GM23338 (cell line): ENCODE data around the gene CACUL1.

Source experiments
- TF ChIP-seq, protein P1 (sequence below), 2 experiments: fragments of 200-600 bp in 1 of 2; sonication (generic) in 1 of 2; conservative IDR thresholded peaks; 2 replicates each; pipeline versions ENCODE4 v1.5.1 to v1.6.1; 2016 to 2017; ENCODE audit warnings: antibody characterized with exemption in 2 of 2, low read depth in 2 of 2, mild to moderate bottlenecking in 2 of 2, moderate library complexity in 1 of 2
- TF ChIP-seq, protein P2 (sequence below): IDR thresholded peaks from 2 replicates; pipeline ENCODE4 v1.6.1; 2016; ENCODE audit warnings: antibody characterized with exemption

DNA sequence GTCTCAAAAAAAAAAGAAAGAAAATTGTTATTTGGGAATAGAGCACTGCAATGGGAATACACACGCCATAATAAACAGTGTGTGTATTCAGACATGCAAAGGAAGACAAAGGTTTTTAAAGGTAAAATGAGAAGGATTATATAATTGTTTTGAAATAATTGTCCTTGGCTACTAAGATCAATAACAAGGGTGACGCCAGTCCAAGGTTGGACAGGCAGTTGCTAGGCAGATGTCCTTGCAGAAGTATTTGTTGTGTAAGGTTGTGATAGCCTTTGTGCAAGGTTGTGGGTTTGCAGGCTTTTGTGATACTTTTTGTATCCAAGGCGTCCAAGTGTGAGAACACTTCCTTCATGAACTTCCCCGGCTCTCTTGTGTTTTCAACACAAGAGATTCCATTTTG, 87.0 kb downstream of the CACUL1 start:
- TF ChIP-seq, protein P1, sequence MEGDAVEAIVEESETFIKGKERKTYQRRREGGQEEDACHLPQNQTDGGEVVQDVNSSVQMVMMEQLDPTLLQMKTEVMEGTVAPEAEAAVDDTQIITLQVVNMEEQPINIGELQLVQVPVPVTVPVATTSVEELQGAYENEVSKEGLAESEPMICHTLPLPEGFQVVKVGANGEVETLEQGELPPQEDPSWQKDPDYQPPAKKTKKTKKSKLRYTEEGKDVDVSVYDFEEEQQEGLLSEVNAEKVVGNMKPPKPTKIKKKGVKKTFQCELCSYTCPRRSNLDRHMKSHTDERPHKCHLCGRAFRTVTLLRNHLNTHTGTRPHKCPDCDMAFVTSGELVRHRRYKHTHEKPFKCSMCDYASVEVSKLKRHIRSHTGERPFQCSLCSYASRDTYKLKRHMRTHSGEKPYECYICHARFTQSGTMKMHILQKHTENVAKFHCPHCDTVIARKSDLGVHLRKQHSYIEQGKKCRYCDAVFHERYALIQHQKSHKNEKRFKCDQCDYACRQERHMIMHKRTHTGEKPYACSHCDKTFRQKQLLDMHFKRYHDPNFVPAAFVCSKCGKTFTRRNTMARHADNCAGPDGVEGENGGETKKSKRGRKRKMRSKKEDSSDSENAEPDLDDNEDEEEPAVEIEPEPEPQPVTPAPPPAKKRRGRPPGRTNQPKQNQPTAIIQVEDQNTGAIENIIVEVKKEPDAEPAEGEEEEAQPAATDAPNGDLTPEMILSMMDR (conservative IDR thresholded peaks at IDR 0.05; ENCODE audit: low read depth in 2 of 2): no peak
- TF ChIP-seq, protein P2, sequence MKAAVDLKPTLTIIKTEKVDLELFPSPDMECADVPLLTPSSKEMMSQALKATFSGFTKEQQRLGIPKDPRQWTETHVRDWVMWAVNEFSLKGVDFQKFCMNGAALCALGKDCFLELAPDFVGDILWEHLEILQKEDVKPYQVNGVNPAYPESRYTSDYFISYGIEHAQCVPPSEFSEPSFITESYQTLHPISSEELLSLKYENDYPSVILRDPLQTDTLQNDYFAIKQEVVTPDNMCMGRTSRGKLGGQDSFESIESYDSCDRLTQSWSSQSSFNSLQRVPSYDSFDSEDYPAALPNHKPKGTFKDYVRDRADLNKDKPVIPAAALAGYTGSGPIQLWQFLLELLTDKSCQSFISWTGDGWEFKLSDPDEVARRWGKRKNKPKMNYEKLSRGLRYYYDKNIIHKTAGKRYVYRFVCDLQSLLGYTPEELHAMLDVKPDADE: no peak
